ENCODE data around the gene PPP1R2. TPM values are rescaled to one million over a fixed set of nuclear protein-coding genes. Genes with fewer than 3 reads are reported as not detected.
A peak's percentile ranks its signal among the peaks of the same experiment; 100 is the strongest.

The PPP1R2 gene
- total RNA-seq, 1 experiment from 2014 or later, result 46.1 TPM

- no peak overlapping the region for H2AFZ ChIP-seq (ENCODE audit: low read depth, low read length, poor library complexity, severe bottlenecking)
- intact Hi-C loops (cut with micrococcal nuclease), result loop anchor here (1.0 to 5.0 kb wide), 2 partner anchors 251 to 840 kb away; partner anchors contain the start of gene XXYLT1
- POLR2A ChIA-PET, result interaction anchor here (2.0 kb wide), 1 partner anchor 251 kb away, joined by 6 read pairs; the partner anchor contains the start of gene XXYLT1
- BruUV-seq (replicated peaks), result TSS peak; percentile 21
- no peak overlapping the region for H3K9ac ChIP-seq (ENCODE audit: low read length)
- H3K4me1 ChIP-seq (ENCODE audit: control insufficient read depth in 1 of 2, insufficient read depth in 2 of 2, low read length in 2 of 2), result no peaks in the 10 kb centered on the region
- ATAC-seq (0 out of 2 replicates have a peak, but pooled peaks have one; percentile 25), DNase-seq (ENCODE audit: low read depth, low spot score) (no peak)
- CTCF ChIA-PET, result interaction anchor here (0.7 to 9.4 kb wide), 5 partner anchors 243 to 256 kb away, joined by 3 to 142 read pairs (median 3); partner anchors contain the start of gene XXYLT1
- H3K4me2 ChIP-seq (ENCODE audit: low read length), result no peak overlapping the region
- no peaks in the 10 kb centered on the region for H3K27me3 ChIP-seq (ENCODE audit: insufficient read depth, low read length)
- H3K9me2 ChIP-seq (ENCODE audit: insufficient read depth), result no peaks in the 10 kb centered on the region
- no peak for TF ChIP-seq EGR1 (IDR thresholded peaks at IDR 0.05; ENCODE audit: low read depth)
- TF ChIP-seq EZH2 (IDR thresholded peaks at IDR 0.05), result no peak
- peak; percentile 93 for TF ChIP-seq RAD21 (IDR thresholded peaks at IDR 0.05; ENCODE audit: low read depth)
- TF ChIP-seq, protein P1, sequence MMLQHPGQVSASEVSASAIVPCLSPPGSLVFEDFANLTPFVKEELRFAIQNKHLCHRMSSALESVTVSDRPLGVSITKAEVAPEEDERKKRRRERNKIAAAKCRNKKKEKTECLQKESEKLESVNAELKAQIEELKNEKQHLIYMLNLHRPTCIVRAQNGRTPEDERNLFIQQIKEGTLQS (IDR thresholded peaks at IDR 0.05), result no peak
- TF ChIP-seq, protein P2, sequence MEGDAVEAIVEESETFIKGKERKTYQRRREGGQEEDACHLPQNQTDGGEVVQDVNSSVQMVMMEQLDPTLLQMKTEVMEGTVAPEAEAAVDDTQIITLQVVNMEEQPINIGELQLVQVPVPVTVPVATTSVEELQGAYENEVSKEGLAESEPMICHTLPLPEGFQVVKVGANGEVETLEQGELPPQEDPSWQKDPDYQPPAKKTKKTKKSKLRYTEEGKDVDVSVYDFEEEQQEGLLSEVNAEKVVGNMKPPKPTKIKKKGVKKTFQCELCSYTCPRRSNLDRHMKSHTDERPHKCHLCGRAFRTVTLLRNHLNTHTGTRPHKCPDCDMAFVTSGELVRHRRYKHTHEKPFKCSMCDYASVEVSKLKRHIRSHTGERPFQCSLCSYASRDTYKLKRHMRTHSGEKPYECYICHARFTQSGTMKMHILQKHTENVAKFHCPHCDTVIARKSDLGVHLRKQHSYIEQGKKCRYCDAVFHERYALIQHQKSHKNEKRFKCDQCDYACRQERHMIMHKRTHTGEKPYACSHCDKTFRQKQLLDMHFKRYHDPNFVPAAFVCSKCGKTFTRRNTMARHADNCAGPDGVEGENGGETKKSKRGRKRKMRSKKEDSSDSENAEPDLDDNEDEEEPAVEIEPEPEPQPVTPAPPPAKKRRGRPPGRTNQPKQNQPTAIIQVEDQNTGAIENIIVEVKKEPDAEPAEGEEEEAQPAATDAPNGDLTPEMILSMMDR (IDR thresholded peaks at IDR 0.05 in 2 of 3, conservative IDR thresholded peaks at IDR 0.05 in 1 of 3; ENCODE audit: borderline replicate concordance in 1 of 3, insufficient read depth in 1 of 3, low read depth in 2 of 3, low read length in 2 of 3), result peak; percentile 35 to 96 (median 82); a peak in 5 of 6 replicates
- TF ChIP-seq JUND (IDR thresholded peaks at IDR 0.05), result no peak
- no peak for TF ChIP-seq SIN3A (IDR thresholded peaks at IDR 0.05; ENCODE audit: low read depth)
- RAD21 ChIA-PET (ENCODE audit: low non-redundant PET in 1 of 2, low total read pairs in 2 of 2, uncharacterized antibody in 2 of 2, unreplicated experiment in 2 of 2), result interaction anchor here in 1 of 2 experiments (1.4 kb wide), 1 partner anchor 251 kb away, joined by 4 read pairs; the partner anchor contains the start of gene XXYLT1
- H3K36me3 ChIP-seq (ENCODE audit: control insufficient read depth in 1 of 2, insufficient read depth in 2 of 2, low read length in 2 of 2), result peaks cover 0 to 4% of the 10 kb centered on the region in 2 experiments; a peak in 1 of 4 replicates
- no peaks in the 10 kb centered on the region for H4K20me1 ChIP-seq (ENCODE audit: insufficient read depth)
- H3K4me3 ChIP-seq (replicated peaks in 1 of 2; ENCODE audit: low read depth in 1 of 2, low read length in 2 of 2), result no peak overlapping the region
- no peaks in the 10 kb centered on the region for H3K9me3 ChIP-seq (ENCODE audit: control insufficient read depth in 1 of 2, insufficient read depth in 1 of 2, low read depth in 1 of 2, low read length in 2 of 2)
- no peaks in the 10 kb centered on the region for H3K79me2 ChIP-seq (ENCODE audit: insufficient read depth, low read length)
- no peak overlapping the region for H3K27ac ChIP-seq (ENCODE audit: low read depth, low read length)
These were observed 20.7 kb downstream of the PPP1R2 start for GRCh38 chr3:195522254-195523023.

Measured in HCT116 (cell line).